Hepatocyte (in vitro differentiated cells): Measurements from ENCODE around the gene ZNF775. TPM values are rescaled to one million over a fixed set of nuclear protein-coding genes. Genes with fewer than 3 reads are reported as not detected.

Experiments used
- DNase-seq: peaks from one replicate; pipeline ENCODE4 v3.0.0-alpha.2; 2016; ENCODE audit warnings: low spot score
- H2AFZ ChIP-seq: fragments of 200-600 bp; sonication (generic); 2 replicates; pipeline ENCODE4 v1.6.0; 2016; ENCODE audit warnings: antibody characterized with exemption, mild to moderate bottlenecking
- H3K27ac ChIP-seq: fragments of 200-600 bp; sonication (generic); 2 replicates; pipeline ENCODE4 v1.5.1; 2016; ENCODE audit warnings: mild to moderate bottlenecking
- H3K27me3 ChIP-seq: fragments of 200-600 bp; sonication (generic); 2 replicates; pipeline ENCODE4 v1.6.1; 2016
- H3K36me3 ChIP-seq: fragments of 200-600 bp; sonication (generic); replicated peaks from 2 replicates; pipeline ENCODE4 v1.5.1; 2016; ENCODE audit warnings: low read depth; ENCODE audit not compliant: insufficient read depth
- H3K4me1 ChIP-seq: fragments of 200-600 bp; sonication (generic); 2 replicates; pipeline ENCODE4 v1.5.1; 2016; ENCODE audit warnings: mild to moderate bottlenecking, moderate library complexity; ENCODE audit not compliant: insufficient read depth
- H3K4me2 ChIP-seq: fragments of 200-600 bp; sonication (generic); 2 replicates; pipeline ENCODE4 v1.6.0; 2016
- H3K4me3 ChIP-seq: fragments of 200-600 bp; sonication (generic); 2 replicates; pipeline ENCODE4 v1.5.1; 2016; ENCODE audit warnings: mild to moderate bottlenecking
- H3K79me2 ChIP-seq: fragments of 200-600 bp; sonication (generic); 2 replicates; pipeline ENCODE4 v1.6.0; 2017; ENCODE audit warnings: mild to moderate bottlenecking
- H3K9me2 ChIP-seq: fragments of 200-600 bp; sonication (generic); replicated peaks from 2 replicates; pipeline ENCODE4 v1.6.0; 2017; ENCODE audit warnings: mild to moderate bottlenecking; ENCODE audit not compliant: insufficient read depth
- H3K9me3 ChIP-seq: fragments of 200-600 bp; sonication (generic); 2 replicates; pipeline ENCODE4 v1.5.1; 2016; ENCODE audit warnings: low read depth, mild to moderate bottlenecking
- H4K20me1 ChIP-seq: fragments of 200-600 bp; sonication (generic); 2 replicates; pipeline ENCODE4 v1.6.0; 2016; ENCODE audit warnings: mild to moderate bottlenecking; ENCODE audit not compliant: insufficient read depth, poor library complexity, severe bottlenecking
- CTCF ChIP-seq: fragments of 200-600 bp; sonication (generic); IDR thresholded peaks from 2 replicates; pipeline ENCODE4 v1.5.1; 2016; ENCODE audit warnings: antibody characterized with exemption, mild to moderate bottlenecking; ENCODE audit not compliant: poor library complexity
- EZH2 ChIP-seq: fragments of 200-600 bp; sonication (generic); IDR thresholded peaks from 2 replicates; pipeline ENCODE4 v1.6.1; 2016; ENCODE audit warnings: antibody characterized with exemption, mild to moderate bottlenecking, borderline replicate concordance
- EZH2phosphoT487 ChIP-seq: fragments of 200-600 bp; sonication (generic); IDR thresholded peaks from one replicate; pipeline ENCODE4 v1.6.1; 2018; ENCODE audit warnings: antibody characterized with exemption, mild to moderate bottlenecking, low read depth, moderate library complexity; ENCODE audit not compliant: unreplicated experiment, severe bottlenecking
- WGBS: methylation state at CpG from one replicate; pipeline ENCODE4 v1.1.6; 2016; ENCODE audit warnings: low lambda C conversion rate; ENCODE audit errors: missing lambda C conversion rate; 5-methylcytosine and 5-hydroxymethylcytosine counted together
- polyA plus RNA-seq: library from polyadenylated mRNA; unstranded; fragments of >200 nt; fragmentation: Nextera tagmentation; extraction: Ambion mirVana; gene quantifications from 2 replicates; pipeline ENCODE4 v1.2.1, GENCODE V29; 2016
- total RNA-seq: library from RNA; depleted of rRNA; stranded (reverse); fragments of >200 nt; gene quantifications from 2 replicates; pipeline ENCODE4 v1.2.3, GENCODE V29; 2014

The ZNF775 gene
- total and polyA plus RNA-seq, 2 experiments from 2014 or later = 5.2 to 10.6 TPM

- no peak for TF ChIP-seq EZH2
- no peak for TF ChIP-seq CTCF
- no peak for TF ChIP-seq EZH2phosphoT487
- 96% methylated on average over 18 of the region's 18 CpGs for WGBS
These were observed 46.1 kb upstream of the ZNF775 start for GRCh38 chr7:150332852-150333635.

GRCh38 chr7:150333659-150334058 is 45.5 kb upstream of the ZNF775 start:
- peaks cover 6% of the 10 kb centered on the region for H3K4me1 ChIP-seq
- no peaks in the 10 kb centered on the region for H3K9me3 ChIP-seq
- TF ChIP-seq EZH2 (no peak), CTCF (no peak), EZH2phosphoT487 (no peak)
- H3K9me2 ChIP-seq = no peaks in the 10 kb centered on the region
- no peak overlapping the region for H2AFZ ChIP-seq
- no peaks in the 10 kb centered on the region for H3K27me3 ChIP-seq
- no peak overlapping the region for H3K27ac ChIP-seq
- WGBS = 96% methylated on average over 10 of the region's 10 CpGs
- DNase-seq = no peak
- no peak overlapping the region for H3K4me2 ChIP-seq
- H3K4me3 ChIP-seq = no peak overlapping the region
- H3K79me2 ChIP-seq = no peaks in the 10 kb centered on the region
- H3K36me3 ChIP-seq = no peaks in the 10 kb centered on the region
- no peaks in the 10 kb centered on the region for H4K20me1 ChIP-seq

More at GRCh38 chr7:150332852-150333635, 46.1 kb upstream of the ZNF775 start:
- H3K4me1 ChIP-seq = peaks cover 6% of the 10 kb centered on the region
- H3K36me3 ChIP-seq = no peaks in the 10 kb centered on the region
- no peaks in the 10 kb centered on the region for H3K27me3 ChIP-seq
- no peaks in the 10 kb centered on the region for H3K9me3 ChIP-seq
- no peaks in the 10 kb centered on the region for H3K9me2 ChIP-seq
- no peak overlapping the region for H3K27ac ChIP-seq
- DNase-seq = no peak
- no peaks in the 10 kb centered on the region for H3K79me2 ChIP-seq
- H3K4me2 ChIP-seq = no peak overlapping the region
- H2AFZ ChIP-seq = no peak overlapping the region
- no peak overlapping the region for H3K4me3 ChIP-seq
- no peaks in the 10 kb centered on the region for H4K20me1 ChIP-seq

GRCh38 chr7:150334108-150334507 is 45.0 kb upstream of the ZNF775 start:
- WGBS = 97% methylated on average over 8 of the region's 8 CpGs
- H3K36me3 ChIP-seq = no peaks in the 10 kb centered on the region
- H3K27ac ChIP-seq = no peak overlapping the region

More at GRCh38 chr7:150334108-150334507, 45.0 kb upstream of the ZNF775 start:
- H3K9me2 ChIP-seq = no peaks in the 10 kb centered on the region
- H3K4me2 ChIP-seq = no peak overlapping the region
- H3K79me2 ChIP-seq = no peaks in the 10 kb centered on the region
- H3K9me3 ChIP-seq = no peaks in the 10 kb centered on the region
- DNase-seq = no peak
- no peak overlapping the region for H3K4me3 ChIP-seq
- H3K4me1 ChIP-seq = peaks cover 6% of the 10 kb centered on the region
- H2AFZ ChIP-seq = no peak overlapping the region
- H4K20me1 ChIP-seq = no peaks in the 10 kb centered on the region
- H3K27me3 ChIP-seq = no peaks in the 10 kb centered on the region
- no peak for TF ChIP-seq EZH2
- no peak for TF ChIP-seq EZH2phosphoT487
- TF ChIP-seq CTCF = no peak
